22Rv1 (cell line): ENCODE results near the gene IPO13.

ENCODE experiments used
- H3K27ac ChIP-seq: fragments of 450-650 bp; 2 replicates; pipeline ENCODE4 v1.5.1; 2017
- CTCF ChIP-seq: fragments of 450-650 bp; IDR thresholded peaks from 2 replicates; pipeline ENCODE4 v1.5.1; 2017; ENCODE audit warnings: mild to moderate bottlenecking
- ZFX ChIP-seq: fragments of 450-650 bp; IDR thresholded peaks from 2 replicates; pipeline ENCODE4 v1.6.1; 2017; ENCODE audit warnings: antibody characterized with exemption, borderline replicate concordance

Gene IPO13

DNA sequence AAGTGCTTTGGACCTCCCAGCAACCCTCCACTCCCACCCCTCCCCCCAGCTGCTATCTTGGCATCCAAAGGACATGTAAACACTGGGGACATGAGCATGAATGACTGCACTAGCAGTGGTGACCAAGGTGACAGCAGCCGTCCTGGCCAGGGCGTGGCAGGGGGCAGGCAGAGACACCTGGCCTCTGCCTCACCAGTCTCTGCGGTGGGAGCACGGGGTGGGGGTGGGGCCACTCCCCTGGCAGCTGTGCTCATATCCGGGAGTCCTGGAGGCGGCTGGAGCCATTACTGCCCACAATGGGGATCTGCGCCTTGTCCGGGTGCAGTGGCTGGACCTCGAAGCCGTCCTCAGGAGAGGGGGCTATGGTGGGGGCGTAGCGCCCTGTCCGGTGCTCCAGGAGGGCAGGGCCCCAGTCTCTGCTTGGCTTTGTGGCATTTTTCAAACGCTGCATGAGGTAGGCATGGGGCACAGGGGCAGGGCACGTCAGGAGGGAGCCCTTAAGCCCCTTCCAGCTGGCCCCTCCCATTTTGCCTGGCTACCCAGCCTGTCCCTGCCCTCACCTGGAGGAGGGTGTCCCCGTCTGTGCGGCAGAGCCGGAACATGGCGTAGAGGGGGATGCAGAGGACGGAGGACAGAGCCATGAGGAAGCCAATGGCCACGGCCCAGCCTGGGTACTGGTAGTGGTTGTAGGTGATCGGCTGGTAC lies 50.7 kb downstream of the IPO13 start:
- TF ChIP-seq ZFX (no peak), CTCF (no peak)
- H3K27ac ChIP-seq = no peak overlapping the region

DNA sequence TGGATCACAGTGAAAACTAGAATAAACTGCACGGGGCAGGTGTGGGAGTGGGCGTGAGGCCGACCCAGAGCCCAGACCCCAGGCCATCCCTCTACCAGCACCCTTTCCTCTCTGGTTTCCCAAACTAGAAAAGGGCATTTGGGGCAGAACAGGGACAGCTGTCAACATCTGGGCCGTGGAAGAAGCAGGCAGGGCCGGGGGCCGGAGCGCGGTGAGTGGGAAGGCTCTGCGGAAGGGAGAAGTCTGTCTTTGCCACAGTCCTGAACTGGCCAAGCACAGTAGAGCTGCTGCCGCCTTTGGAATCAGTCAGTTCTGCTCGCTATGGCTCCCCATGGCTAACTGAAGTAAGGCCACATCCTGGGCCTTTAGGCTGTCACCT lies 51.2 kb downstream of the IPO13 start:
- no peak for TF ChIP-seq ZFX
- H3K27ac ChIP-seq = no peak overlapping the region

DNA sequence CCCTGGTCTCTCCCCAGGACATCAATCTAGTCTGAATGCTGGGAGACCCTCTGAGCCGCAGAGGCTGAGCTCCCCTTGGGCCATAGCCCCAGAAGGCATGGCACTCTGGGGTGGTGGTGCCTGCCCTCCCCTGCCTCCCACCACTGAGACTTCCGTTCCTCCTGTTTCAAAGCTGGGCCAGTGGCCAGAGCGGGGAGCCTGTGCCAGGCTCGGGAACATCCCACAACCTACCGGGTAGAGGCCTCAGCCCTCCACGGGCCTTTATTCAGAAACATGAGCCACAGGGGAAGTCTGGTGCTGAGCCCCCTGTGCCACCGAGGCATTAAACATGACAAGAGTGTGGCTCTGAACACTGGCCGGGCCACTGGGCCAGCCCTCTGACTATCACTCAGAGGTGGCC lies 52.7 kb downstream of the IPO13 start:
- no peak overlapping the region for H3K27ac ChIP-seq
- TF ChIP-seq CTCF (no peak), ZFX (no peak)

GRCh38 chr1:44000122-44000665 lies 53.4 kb downstream of the IPO13 start:
- H3K27ac ChIP-seq = no peak overlapping the region
- TF ChIP-seq CTCF = no peak
- no peak for TF ChIP-seq ZFX

DNA sequence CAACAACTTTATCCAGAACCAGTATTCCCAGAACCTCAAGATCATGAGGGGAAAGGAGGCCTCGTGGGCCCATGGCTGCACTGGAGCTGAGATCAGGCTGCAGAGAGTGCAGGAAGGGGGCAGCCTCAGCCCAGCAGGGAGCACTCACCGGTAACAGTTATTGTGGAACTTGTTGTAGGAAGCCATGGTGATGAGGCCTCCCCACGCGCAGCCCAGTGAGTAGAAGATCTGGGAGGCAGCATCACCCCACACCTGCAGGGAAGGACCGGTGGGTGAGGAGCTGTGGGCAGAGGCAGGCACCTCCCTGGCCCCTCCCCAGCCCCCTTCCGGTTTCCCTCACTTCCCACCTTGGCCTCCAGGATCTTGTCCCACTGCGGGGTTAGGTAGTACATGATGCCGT lies 55.4 kb downstream of the IPO13 start:
- H3K27ac ChIP-seq = no peak overlapping the region
- TF ChIP-seq ZFX = no peak
- no peak for TF ChIP-seq CTCF

- H3K27ac ChIP-seq = no peak overlapping the region
- TF ChIP-seq ZFX = no peak
- no peak for TF ChIP-seq CTCF
Observed at GRCh38 chr1:44002606-44003157, 55.9 kb downstream of the IPO13 start.

GRCh38 chr1:44008259-44008658 lies 61.5 kb downstream of the IPO13 start:
- H3K27ac ChIP-seq = no peak overlapping the region
- TF ChIP-seq CTCF = no peak
- no peak for TF ChIP-seq ZFX
